Small intestine (tissue), 7 donors: ENCODE results near the gene ELMO2. TPM values are rescaled to one million over a fixed set of nuclear protein-coding genes. Genes with fewer than 3 reads are reported as not detected.
"Not testable (repeated sequence)": the region's sequence is repeated elsewhere in the genome, so short reads cannot be mapped to it uniquely, and the experiment has no call there.

Experiments used
- DNase-seq, 2 donors: peaks; one replicate each; pipeline versions ENCODE4 v3.0.0 to v3.0.0-alpha.2; 2013
- FAIRE-seq: peaks from 2 replicates; lab custom pipeline; 2012; peaks lifted over from hg19 to GRCh38; lab: Jason Lieb, UNC
- H3K27ac ChIP-seq, 3 donors: one replicate each; pipeline ENCODE4 v1.5.1; 2013; ENCODE audit warnings: low read length in 2 of 3, mild to moderate bottlenecking in 2 of 3, control low read depth in 1 of 3, inconsistent platforms in 1 of 3, low read depth in 1 of 3, moderate library complexity in 1 of 3
- H3K27me3 ChIP-seq, 3 donors: one replicate each; pipeline ENCODE4 v1.6.1; 2013; ENCODE audit warnings: low read length in 3 of 3, inconsistent platforms in 1 of 3; ENCODE audit not compliant: control insufficient read depth in 3 of 3, insufficient read depth in 3 of 3
- H3K36me3 ChIP-seq, 3 donors: one replicate each; pipeline ENCODE4 v1.6.1; 2013; ENCODE audit warnings: low read length in 3 of 3, inconsistent platforms in 1 of 3, low read depth in 1 of 3, mild to moderate bottlenecking in 1 of 3, moderate library complexity in 1 of 3; ENCODE audit not compliant: control insufficient read depth in 3 of 3, insufficient read depth in 2 of 3
- H3K4me1 ChIP-seq, 3 donors: one replicate each; pipeline ENCODE4 v1.6.1; 2013; ENCODE audit warnings: low read length in 2 of 3, inconsistent platforms in 1 of 3, low read depth in 1 of 3, mild to moderate bottlenecking in 1 of 3, moderate library complexity in 1 of 3; ENCODE audit not compliant: control insufficient read depth in 3 of 3, insufficient read depth in 2 of 3
- H3K4me3 ChIP-seq, 3 donors: one replicate each; pipeline ENCODE4 v1.5.1; 2013; ENCODE audit warnings: low read length in 3 of 3, control low read depth in 1 of 3, inconsistent platforms in 1 of 3, low read depth in 1 of 3, mild to moderate bottlenecking in 1 of 3, moderate library complexity in 1 of 3
- H3K9me3 ChIP-seq, 2 donors: one replicate each; pipeline ENCODE4 v1.6.1; 2013; ENCODE audit warnings: low read depth in 1 of 2, low read length in 1 of 2; ENCODE audit not compliant: control insufficient read depth in 2 of 2, insufficient read depth in 1 of 2
- WGBS, 3 donors: extraction: QIAGEN DNeasy Blood & Tissue Kit; methylation state at CpG; one replicate each; pipeline ENCODE4 v1.1.7; 2013; 5-methylcytosine and 5-hydroxymethylcytosine counted together
- polyA plus RNA-seq, 4 donors: library from polyadenylated mRNA; stranded (reverse) in 3 of 4; unstranded in 1 of 4; fragments of 200-250 nt in 3 of 4; fragments of 120-200 nt in 1 of 4; gene quantifications; one replicate each; pipeline versions ENCODE4 v1.2.1 to v1.2.3, GENCODE V29; 2013
- donor health status: healthy with polysubstance abuse.
- donor health status: control.
- donor health status: control.
- donor health status: Bipolar disorder and iron deficiency.
- donor health status: healthy.

The ELMO2 gene
- polyA plus RNA-seq, 4 donors = 13.2 to 29.9 (median 20.6) TPM

- 80 to 88% (median 86%) methylated on average over 5 of the region's 5 CpGs for WGBS, 3 donors
- H3K27ac ChIP-seq = no peak overlapping the region
- H3K36me3 ChIP-seq = peaks cover 17 to 28% (median 23%) of the 10 kb centered on the region in 3 donors
- FAIRE-seq (no peak), DNase-seq (no peak)
- H3K27me3 ChIP-seq = no peaks in the 10 kb centered on the region
- no peaks in the 10 kb centered on the region for H3K4me1 ChIP-seq
- no peak overlapping the region for H3K4me3 ChIP-seq
- H3K9me3 ChIP-seq = no peaks in the 10 kb centered on the region
Measured at GRCh38 chr20:46388201-46388836, 18.1 kb downstream of the ELMO2 start.

- DNase-seq, H3K27ac ChIP-seq, H3K4me3 ChIP-seq, FAIRE-seq, H3K27me3 ChIP-seq, H3K9me3 ChIP-seq, H3K4me1 ChIP-seq: not testable (repeated sequence)
- 93 to 95% (median 95%) methylated on average over 3 of the region's 3 CpGs for WGBS, 3 donors
- H3K36me3 ChIP-seq = peaks cover 22 to 30% (median 23%) of the 10 kb centered on the region in 3 donors
Measured at GRCh38 chr20:46387054-46387453, 19.4 kb downstream of the ELMO2 start.

- Histone ChIP-seq H3K36me3 (peaks cover 14 to 56% (median 23%) of the 10 kb centered on the region in 3 donors), H3K27me3 (no peaks in the 10 kb centered on the region), H3K27ac (no peak overlapping the region), H3K9me3 (no peaks in the 10 kb centered on the region), H3K4me1 (no peaks in the 10 kb centered on the region), H3K4me3 (no peak overlapping the region)
- FAIRE-seq (no peak), DNase-seq (peak; percentile 9 to 48)
- 64 to 86% (median 75%) methylated on average over 2 of the region's 2 CpGs for WGBS, 3 donors
Measured at GRCh38 chr20:46378412-46379009, 27.9 kb downstream of the ELMO2 start.

- 92 to 96% (median 92%) methylated on average over 7 of the region's 7 CpGs for WGBS, 3 donors
- FAIRE-seq (no peak), DNase-seq (no peak)
- no peaks in the 10 kb centered on the region for H3K9me3 ChIP-seq
- H3K36me3 ChIP-seq = peaks cover 16 to 59% (median 21%) of the 10 kb centered on the region in 3 donors
- H3K27ac ChIP-seq = no peak overlapping the region
- H3K27me3 ChIP-seq = no peaks in the 10 kb centered on the region
- no peak overlapping the region for H3K4me3 ChIP-seq
- no peaks in the 10 kb centered on the region for H3K4me1 ChIP-seq
Measured at GRCh38 chr20:46377518-46377917, 28.9 kb downstream of the ELMO2 start.

GRCh38 chr20:46376196-46376785, 30.1 kb downstream of the ELMO2 start:
- Histone ChIP-seq H3K36me3 (peaks cover 18 to 64% (median 24%) of the 10 kb centered on the region in 3 donors), H3K4me1 (no peaks in the 10 kb centered on the region)

GRCh38 chr20:46375771-46376170, 30.6 kb downstream of the ELMO2 start:
- FAIRE-seq = no peak
- Histone ChIP-seq H3K4me1 (no peaks in the 10 kb centered on the region), H3K9me3 (no peaks in the 10 kb centered on the region), H3K36me3 (peaks cover 22 to 65% (median 25%) of the 10 kb centered on the region in 3 donors), H3K27ac (no peak overlapping the region), H3K27me3 (no peaks in the 10 kb centered on the region), H3K4me3 (no peak overlapping the region)
- DNase-seq = no peak
- 93 to 97% (median 93%) methylated on average over 5 of the region's 5 CpGs for WGBS, 3 donors

More at GRCh38 chr20:46376196-46376785, 30.1 kb downstream of the ELMO2 start:
- Histone ChIP-seq H3K27ac (no peak overlapping the region), H3K9me3 (no peaks in the 10 kb centered on the region), H3K27me3 (no peaks in the 10 kb centered on the region), H3K4me3 (no peak overlapping the region)
- no peak for FAIRE-seq
- no peak for DNase-seq
- WGBS, 3 donors = 81 to 92% (median 85%) methylated on average over 4 of the region's 4 CpGs

GRCh38 chr20:46374383-46374782, 32.0 kb downstream of the ELMO2 start:
- 89 to 94% (median 90%) methylated on average over 7 of the region's 7 CpGs for WGBS, 3 donors

GRCh38 chr20:46371656-46372055, 34.8 kb downstream of the ELMO2 start:
- H3K4me1 ChIP-seq = peaks cover 0 to 9% (median 0%) of the 10 kb centered on the region in 3 donors
- no peak overlapping the region for H3K4me3 ChIP-seq
- FAIRE-seq (no peak), DNase-seq (no peak)
- peaks cover 24 to 70% (median 25%) of the 10 kb centered on the region in 3 donors for H3K36me3 ChIP-seq
- 95 to 98% (median 95%) methylated on average over 10 of the region's 10 CpGs for WGBS, 3 donors
- no peaks in the 10 kb centered on the region for H3K9me3 ChIP-seq
- H3K27me3 ChIP-seq = no peaks in the 10 kb centered on the region
- no peak overlapping the region for H3K27ac ChIP-seq

More at GRCh38 chr20:46374383-46374782, 32.0 kb downstream of the ELMO2 start:
- no peak overlapping the region for H3K27ac ChIP-seq
- FAIRE-seq = no peak
- H3K4me3 ChIP-seq = no peak overlapping the region
- H3K27me3 ChIP-seq = no peaks in the 10 kb centered on the region
- peak in 1 of 2 donors; percentile 63 for DNase-seq
- H3K36me3 ChIP-seq = peaks cover 20 to 64% (median 25%) of the 10 kb centered on the region in 3 donors
- H3K4me1 ChIP-seq = no peaks in the 10 kb centered on the region
- H3K9me3 ChIP-seq = no peaks in the 10 kb centered on the region
